HG03196 (cell line): Measurements from ENCODE around the gene SLC47A2.

ENCODE experiments used
- ATAC-seq: cut with Tn5 transposase; IDR thresholded peaks from one replicate; pipeline ENCODE4 v1.9.1; 2021; ENCODE audit not compliant: unreplicated experiment

Gene SLC47A2

DNA sequence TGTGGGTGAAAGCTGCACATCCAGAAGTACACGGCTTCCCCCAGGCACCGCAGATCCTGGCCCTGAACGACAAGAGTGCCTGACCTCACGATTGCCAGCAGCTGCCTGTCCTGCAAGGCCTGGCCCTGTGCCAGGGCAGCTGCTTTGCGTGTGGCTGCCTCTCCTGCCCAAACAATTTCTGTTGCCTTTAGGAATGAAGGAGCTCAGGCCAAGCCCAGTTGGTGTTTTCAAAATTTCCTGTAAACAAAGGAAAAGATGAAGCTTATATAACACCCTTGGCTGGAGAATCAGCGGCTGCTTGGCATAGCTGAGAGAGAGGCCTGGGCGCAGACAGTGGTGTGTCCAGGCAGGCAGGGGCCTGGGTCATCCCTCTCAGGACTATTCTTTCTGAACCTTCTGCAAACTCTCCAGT is 11.7 kb upstream of the SLC47A2 start:
- ATAC-seq = no peak

DNA sequence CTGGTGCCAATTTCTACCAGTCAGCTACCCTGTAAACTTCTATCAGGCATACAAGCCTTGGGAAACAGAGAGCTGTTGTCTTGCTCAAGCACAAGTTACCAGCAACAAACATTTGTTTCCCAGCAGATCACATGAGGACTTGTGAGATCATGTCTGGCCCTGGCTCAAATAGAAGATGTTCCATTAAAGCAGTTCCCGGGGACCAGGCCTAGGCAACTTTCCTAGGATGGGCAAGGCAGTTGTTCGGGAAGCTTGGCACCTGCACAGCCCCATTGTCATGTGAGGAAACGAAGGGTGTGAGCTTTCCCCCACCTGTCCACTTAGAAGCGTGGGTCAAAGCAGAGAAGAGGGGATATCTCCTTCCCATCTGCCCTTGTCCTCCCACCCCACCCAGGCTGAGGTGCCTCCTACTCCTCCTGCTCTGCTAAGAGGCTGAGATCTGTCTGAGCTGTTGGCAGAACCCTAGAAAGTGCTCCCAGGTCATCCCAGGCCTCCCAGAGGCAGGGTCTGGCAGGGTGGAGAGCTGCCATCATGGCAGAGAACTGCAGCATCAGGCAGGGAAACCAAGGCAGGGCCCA is 11.2 kb upstream of the SLC47A2 start:
- no peak for ATAC-seq

DNA sequence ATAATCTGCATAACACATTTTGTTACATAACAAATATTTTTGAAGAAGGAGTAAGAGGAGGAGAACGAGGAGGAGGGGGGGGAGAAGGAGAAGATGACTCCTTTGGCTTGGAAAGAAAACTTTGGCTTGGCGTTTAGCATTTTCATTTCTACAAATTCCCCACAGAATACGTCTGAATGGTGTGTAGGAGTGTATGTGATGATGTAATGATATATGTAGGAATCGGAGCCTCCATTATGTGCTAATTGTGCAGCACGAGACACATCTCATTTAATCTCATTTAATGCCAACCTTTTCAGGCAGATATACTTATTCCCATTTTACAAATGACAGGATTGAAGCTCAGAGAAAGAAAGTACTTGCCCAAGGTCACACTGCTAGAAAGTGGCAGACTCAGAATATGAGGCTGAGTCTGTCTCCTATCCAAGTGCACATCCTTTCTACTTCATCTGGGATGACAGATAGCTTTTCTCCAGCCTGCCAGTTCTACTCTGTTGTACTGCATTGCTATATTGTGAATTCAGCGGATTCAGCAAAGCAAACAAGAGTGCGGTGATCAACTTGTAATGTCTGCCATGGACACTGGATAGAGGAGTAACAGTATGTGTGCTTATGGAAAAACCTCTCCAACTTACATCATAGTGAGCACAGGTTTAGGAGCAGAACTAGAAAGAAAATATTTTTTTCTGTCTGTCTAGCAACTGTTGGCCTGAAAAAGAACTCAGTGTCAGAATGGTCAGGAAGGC is 10.4 kb upstream of the SLC47A2 start:
- no peak for ATAC-seq

DNA sequence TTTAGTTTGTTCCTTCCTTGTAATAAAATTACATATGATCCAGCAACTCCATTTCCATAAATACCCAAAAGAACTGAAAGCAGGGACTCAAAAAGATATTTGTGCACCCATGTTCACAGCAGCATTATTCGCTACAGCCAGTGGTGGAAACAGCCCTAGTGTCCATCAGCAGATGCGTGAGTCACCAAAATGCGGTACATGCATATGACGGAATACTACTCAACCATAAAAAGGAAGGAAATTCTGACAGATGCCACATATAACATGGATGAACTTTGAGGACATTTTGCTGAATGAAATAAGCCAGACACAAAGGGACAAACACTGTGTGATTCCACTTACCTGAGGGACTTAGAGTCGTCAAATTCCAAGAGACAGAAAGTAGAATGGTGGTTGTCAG is 9.1 kb upstream of the SLC47A2 start:
- no peak for ATAC-seq

DNA sequence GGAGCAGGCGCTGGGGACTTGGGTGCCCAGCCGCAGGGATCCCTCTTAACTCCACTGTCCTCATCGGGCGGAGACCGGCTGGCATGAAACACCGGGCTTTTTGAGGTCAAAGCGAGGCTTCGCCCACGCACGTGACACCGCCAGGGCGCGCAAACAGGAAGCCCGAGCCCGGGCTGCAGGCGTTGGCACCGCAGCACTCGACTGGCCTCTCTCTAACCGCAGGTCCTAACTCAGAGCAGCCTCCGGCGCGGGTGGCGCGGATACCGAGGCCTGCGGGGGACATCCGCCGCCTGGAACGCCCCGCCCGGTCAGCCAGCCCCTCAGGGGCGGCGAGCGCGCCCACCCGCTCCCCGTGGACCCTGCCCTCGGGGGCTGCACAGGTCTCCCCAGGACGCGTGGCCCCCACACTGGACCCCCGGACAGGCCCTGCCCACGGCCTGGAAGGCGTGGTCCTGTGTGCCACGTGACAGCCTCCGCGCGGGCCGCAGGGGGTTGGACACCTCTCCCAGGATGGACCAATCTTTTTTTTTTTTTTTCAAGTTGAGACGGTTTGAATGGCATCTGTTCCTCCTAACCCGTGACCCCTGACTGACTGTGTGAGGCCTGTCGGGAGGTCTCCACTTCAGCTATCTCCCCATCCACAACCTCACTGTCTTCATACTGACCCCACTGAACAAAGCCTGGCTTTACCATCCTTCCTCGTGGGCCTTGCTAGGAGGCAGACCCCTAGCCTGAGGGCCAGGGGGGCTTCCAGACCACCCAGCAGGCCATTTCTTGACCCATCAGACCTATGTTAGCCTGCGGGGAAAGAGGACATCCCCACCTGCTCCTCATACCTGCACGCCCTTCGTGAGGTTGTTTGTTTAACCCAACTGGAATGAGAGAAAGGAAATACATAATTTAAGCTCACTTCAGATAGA is 8.4 kb upstream of the SLC47A2 start:
- no peak for ATAC-seq

DNA sequence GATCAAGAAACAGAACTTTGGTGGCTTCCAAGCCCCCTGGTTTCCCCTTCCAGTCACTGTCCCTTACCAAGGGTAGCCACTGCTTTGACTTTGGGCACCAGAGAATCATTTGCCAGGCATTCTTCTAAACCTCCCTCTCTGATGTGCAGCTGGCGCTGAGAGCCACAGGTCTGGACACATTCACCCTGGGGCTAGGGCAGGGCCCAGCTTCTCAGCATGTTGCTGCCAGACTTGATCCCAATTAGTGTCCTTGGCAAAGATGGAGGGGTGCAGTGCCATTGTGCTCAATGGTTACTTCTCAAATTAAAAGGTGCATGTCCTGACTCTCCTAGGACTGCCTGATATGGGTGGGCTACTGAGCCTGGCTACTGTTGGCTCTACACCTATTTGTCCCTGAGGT is 7.6 kb upstream of the SLC47A2 start:
- ATAC-seq = no peak

DNA sequence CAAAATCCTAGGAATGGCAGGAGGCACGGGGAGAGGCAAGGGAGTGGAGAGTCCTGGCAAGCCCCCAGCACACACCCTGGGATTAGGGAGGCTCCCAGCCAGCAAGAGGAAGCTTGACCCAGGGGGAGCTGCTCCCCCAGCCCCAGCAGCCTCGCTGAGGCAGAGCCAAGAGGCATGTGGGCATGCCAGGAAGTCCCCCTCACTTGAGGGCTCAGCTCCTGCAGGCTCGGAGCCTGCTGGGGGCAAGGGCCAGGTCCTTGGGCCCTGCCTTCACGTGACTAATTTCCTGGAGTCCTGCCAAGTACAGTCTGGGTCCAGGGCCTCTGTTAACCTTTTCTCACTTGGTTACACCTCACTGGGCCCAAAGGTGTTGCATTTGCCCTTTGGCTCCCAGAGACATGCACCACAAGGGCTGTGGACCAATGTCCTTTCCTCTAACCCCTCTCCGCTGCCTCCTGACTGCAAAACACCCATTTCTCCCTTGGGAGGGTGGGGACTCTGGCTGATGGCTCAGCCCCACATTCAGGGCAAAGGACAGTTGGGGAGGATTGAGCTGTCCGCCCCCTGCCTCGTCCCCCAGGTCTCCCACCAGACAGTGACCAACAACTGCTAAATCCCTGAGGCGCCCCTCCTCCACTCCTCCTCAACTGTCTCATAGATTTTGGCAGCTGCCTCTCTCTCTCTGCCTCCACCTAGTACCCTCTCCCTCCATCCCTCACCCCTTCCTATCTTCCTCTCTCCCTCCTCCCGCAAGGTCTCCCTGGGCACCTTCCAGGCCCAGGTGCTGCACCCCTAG is 4.4 kb upstream of the SLC47A2 start:
- ATAC-seq = no peak

DNA sequence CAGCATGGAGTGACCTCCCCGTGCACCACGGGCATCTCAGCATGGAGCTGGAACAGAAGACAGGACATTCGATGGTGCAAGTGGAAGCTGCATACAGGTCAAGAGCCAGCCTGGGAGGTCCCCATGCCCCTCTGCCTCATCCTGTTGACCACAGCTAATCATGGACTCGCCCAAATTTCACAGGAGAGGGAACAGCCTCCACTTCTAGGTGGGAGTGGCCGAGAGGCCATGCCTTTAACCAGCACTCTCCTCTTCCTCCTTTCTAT is 3.8 kb upstream of the SLC47A2 start:
- no peak for ATAC-seq

DNA sequence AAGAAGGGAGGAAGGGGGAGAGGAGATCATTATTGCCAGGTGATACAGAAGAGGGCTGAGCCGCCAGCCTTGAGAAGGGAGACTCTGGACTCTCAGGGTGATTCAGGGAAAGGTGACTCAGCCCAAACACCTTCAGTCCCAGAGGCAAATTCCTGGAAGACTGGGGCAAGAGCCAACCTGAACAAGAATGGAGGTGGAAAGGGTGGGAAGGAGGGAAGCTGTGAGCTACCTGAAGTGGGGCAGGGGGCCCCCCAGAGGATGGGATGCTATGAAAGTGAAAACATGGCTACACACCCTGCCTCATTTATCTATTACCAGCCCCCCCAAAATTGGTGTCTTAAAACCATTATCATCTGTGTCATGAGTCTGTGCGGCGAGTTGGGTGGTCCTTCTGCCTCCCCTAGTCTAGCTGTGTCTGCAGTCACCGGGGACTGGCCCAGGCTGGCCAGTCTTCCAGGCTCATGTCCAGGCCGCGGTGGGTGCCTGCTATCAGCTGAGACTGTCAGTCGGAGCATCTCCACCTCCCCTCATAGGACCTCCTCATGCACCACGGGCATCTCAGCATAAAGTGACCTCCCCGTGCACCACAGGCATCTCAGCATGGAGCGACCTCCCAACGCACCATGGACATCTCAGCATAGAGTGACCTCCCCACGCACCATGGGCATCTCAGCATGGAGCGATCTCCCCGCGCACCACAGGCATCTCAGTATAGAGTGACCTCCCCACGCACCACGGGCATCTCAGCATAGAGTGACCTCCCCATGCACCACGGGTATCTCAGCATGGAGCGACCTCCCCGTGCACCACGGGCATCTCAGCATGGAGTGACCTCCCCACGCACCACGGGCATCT is 3.2 kb upstream of the SLC47A2 start:
- ATAC-seq = no peak

DNA sequence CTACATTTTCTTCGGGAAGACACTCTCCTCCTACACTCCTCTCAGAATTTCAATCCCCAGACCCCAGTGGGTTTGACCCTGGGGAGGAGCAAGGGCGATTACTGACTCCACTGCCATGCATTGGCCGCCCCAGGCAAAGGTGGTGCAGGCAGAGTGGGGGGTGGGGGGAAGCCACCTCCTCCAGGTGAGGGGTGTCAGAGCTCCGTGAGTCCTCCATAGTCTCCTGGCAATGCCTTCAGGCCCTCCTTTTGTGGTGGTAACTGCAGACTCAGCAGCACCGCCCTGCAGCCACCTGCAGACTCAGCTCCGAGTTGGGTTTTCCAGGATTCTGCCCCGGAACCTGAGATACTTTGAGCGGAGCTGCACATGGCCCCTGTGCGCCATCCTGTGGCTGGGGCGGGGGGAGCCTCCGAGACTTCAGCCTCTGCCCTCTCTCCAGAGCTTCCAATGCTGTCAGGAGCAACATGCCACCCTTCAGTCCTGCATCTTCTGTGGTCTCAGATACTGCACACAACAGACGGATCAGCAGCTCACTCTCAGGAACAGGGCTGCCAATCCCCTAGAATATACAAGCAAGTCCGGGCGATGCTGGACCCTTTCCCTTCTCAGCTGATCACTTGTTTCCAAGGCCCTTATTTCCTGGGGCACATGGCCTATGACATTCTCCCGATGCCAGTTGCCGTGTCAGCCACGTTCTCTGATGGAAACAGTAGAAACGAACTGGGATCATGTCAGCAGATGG is 2.4 kb upstream of the SLC47A2 start:
- no peak for ATAC-seq

DNA sequence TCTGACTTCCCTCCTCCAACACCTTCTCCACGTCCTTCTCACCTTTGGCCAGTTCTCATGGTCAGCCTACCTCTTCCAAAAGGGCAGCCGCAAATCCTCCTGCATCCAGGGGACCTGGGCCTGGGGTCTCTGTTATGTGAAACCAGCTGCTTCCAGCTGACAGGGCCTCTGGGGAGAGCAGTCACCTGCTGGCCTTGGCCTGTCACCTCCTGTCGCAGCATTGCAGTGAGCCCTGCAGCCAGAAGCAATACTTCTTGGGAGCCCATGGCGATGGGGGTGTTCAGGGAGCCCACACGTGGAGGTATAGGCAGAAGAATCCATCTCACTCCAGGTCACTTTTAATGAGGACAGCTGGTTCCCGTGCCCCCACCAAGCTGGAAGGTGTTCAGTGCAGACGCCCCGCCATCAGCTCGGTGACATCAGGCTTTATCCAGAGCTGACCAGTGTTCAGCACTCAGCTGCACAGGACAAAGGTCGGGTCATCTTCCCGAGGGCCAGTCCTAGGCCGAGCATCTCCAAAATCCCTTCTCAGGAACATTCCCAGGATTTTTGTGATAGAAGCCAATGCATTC is 1.7 kb upstream of the SLC47A2 start:
- no peak for ATAC-seq

DNA sequence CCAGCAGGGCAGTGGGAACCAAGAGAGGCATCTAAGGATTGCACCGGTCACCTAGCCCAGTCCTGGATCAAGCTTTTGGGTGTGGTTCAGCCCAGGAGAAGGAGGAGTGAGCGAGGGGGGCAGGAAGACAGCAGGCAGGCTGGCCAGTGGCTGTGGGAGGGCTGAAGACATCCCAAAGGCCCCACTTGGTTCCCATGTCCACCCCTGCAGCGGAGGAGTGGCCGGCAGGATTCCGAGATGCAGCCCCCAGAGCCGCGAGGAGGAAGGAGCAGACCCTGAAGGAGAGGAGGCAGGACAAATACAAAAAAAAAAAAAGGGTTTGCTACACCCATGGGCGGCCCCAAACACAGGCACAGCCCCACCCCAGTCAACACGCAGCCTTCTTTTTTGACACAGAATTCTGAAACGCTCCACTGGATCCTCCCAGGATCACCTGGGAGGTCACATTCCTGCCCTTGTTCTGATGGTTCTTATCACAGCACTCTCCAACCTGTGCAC is 1.1 kb upstream of the SLC47A2 start:
- no peak for ATAC-seq

DNA sequence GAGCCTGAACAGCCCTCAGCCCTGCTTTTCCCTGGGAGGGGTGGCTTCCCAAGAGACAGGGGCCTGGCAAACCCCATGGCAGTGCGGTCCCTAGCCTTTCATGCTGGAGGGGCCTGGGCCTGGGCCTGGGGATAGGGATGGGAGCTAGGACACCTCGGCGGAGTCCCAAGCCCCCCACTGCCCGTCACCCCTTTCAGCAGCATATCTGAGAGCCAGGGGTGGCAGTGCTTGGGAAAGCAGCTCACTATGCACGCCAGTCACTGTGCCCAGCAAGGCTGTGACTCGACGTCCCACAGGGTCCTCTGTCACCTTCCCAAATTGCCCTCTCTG is 612 bp upstream of the SLC47A2 start:
- no peak for ATAC-seq

DNA sequence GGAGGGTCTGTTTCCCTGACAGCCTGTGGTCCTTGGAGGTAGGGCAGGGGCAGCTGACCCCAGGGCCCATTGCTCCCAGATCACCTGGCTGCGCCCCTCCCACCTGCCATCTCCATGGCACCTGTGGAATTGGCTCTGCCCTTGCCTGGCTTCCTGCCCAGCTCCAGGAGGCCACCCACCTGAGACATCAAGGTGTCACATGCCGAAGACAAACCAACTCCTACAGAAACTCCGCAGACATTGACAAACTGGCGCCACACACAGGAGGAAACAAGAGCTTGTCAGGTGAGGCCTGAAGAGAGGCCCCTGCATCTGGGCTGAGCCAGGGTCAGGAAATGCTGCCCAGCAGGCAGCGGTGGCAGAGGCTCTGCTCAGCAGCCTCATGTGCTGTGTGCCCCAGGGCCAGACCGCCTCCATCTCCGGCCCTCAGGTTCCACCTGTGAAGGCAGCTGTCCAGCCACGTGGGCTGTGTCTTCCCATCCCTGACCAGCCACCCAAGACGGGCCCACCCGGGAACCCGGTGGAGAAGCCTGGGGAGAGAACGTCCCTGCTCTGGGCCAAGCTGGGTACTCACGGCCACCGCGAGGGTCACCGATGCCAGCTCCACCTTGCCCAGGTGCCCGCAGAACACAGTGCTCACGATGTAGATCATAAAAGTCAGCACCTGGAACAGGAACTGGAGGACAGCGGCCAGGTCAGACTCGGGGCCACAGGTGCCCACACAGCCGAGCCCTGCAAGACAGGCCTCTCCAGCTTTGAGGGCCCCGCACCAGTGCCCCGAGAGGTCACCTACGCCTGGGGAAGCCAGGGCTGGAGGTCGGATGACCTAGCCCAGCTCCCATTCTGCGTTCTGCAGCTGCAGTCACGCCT is 1.6 kb downstream of the SLC47A2 start:
- ATAC-seq = no peak

DNA sequence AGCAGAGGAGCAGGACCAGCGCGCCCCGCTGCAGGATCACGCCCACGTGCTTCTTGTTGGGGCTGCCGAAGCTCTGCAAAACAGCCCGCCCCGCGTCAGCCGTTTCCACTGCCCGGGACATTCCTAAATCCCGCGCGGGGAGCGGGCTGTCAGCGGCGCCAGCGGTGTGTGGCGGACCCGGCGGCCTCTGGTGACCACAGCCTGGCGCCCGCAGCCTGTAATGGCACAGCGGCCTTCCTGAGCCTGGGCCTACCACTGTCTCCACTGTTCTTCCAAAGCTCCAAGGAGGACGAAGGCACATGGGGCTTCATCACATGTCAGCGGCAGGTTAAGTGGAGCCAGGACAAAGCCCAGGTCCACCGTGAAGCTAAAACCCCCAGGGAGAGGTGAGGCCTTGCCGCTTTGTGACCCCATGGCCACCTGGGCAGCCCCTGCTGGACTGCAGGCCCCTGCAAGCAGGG is 2.5 kb downstream of the SLC47A2 start:
- no peak for ATAC-seq

DNA sequence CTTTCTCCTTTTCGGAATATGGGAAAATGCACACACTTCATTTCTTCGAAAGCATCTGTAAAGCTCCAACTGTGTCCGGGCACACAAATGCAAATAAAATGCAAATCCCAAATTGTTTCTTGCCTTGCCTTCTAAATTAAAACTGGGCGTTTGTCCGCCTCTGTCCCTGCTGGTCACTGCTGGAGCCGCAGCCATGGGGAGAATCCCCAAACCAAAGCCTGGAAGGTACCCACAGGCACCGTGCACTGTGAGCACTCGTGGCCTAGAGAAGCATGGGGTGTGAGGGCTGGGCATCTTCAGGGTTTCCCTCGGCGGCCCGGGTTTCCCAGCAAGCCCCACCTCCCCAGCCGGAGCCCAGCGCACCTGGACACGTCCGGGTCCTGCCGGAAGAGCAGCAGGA is 2.9 kb downstream of the SLC47A2 start:
- ATAC-seq = no peak

DNA sequence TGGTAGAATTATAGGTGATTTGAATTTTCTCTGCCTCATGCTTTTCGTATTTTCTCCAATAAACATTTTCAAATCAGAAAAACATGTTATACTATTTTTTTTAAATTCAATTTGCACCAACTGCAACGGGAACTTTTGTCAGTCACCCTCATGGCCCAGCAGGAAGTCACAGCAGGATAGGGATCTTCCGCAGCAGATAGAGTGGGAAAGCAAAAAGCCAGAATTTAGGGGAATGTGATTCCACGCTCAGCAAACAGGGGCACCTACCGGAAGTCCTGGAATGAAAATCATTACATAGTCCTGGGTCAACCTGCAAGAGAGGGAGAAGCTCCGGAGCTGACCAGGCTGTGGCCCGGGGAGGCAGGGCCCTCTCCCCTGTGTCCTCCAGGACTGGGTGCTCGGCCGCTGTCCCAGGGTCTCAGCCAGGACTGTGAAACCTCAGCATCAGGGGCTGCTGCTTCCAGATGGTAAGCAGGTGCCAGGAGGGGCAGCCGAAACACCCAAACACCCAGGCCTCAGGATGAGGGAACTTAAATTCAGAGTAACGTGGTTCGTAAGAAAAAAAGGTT is 3.9 kb downstream of the SLC47A2 start:
- ATAC-seq = no peak

DNA sequence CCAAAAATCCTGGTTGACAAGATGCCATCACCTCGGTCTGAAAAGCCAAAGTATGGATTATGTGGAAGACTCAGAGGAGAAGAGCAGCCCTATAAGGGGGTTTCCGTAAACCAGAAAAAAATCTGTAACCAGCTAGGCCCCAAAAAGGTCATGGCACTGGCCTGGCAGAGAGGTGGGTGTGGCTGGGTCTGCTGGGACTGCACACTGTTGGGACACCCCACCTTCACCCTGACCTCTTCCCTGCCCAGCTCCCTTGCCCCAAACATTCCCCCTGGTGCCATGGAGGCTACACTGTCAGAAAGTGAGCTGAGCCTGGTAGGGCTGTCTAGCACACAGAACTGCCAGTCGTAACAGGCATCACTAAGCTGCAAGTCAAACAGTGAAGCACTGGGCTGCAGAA is 6.5 kb downstream of the SLC47A2 start:
- no peak for ATAC-seq
